ENCODE measurements around the gene FBRSL1.

Gene FBRSL1

GRCh38 chr12:132452596-132453350 lies 37.2 kb upstream of the FBRSL1 start:
- no peaks in the 10 kb centered on the region for H3K27me3 ChIP-seq (replicated peaks; ENCODE audit: control insufficient read depth, insufficient read depth, low read length)
- TF ChIP-seq CTCF (IDR thresholded peaks at IDR 0.05; ENCODE audit: insufficient read depth, low read length, poor library complexity, severe bottlenecking) = no peak
- no peaks in the 10 kb centered on the region for H3K36me3 ChIP-seq (ENCODE audit: control insufficient read depth, insufficient read depth, low read length)
- no peak for DNase-seq (ENCODE audit: extremely low read depth, insufficient read length)
- no peak overlapping the region for H3K4me3 ChIP-seq (replicated peaks; ENCODE audit: low read depth, low read length)

GRCh38 chr12:132453361-132454192 lies 36.4 kb upstream of the FBRSL1 start:
- Histone ChIP-seq H3K36me3 (ENCODE audit: control insufficient read depth, insufficient read depth, low read length) (no peaks in the 10 kb centered on the region), H3K4me3 (replicated peaks; ENCODE audit: low read depth, low read length) (no peak overlapping the region), H3K27me3 (replicated peaks; ENCODE audit: control insufficient read depth, insufficient read depth, low read length) (no peaks in the 10 kb centered on the region)
- no peak for DNase-seq (ENCODE audit: extremely low read depth, insufficient read length)
- TF ChIP-seq CTCF (IDR thresholded peaks at IDR 0.05; ENCODE audit: insufficient read depth, low read length, poor library complexity, severe bottlenecking) = no peak

GRCh38 chr12:132454193-132454932 lies 35.6 kb upstream of the FBRSL1 start:
- Histone ChIP-seq H3K4me3 (replicated peaks; ENCODE audit: low read depth, low read length) (no peak overlapping the region), H3K27me3 (replicated peaks; ENCODE audit: control insufficient read depth, insufficient read depth, low read length) (no peaks in the 10 kb centered on the region), H3K36me3 (ENCODE audit: control insufficient read depth, insufficient read depth, low read length) (no peaks in the 10 kb centered on the region)
- no peak for DNase-seq (ENCODE audit: extremely low read depth, insufficient read length)
- TF ChIP-seq CTCF (IDR thresholded peaks at IDR 0.05; ENCODE audit: insufficient read depth, low read length, poor library complexity, severe bottlenecking) = no peak

- Histone ChIP-seq H3K27me3 (replicated peaks; ENCODE audit: control insufficient read depth, insufficient read depth, low read length) (no peaks in the 10 kb centered on the region), H3K36me3 (ENCODE audit: control insufficient read depth, insufficient read depth, low read length) (no peaks in the 10 kb centered on the region), H3K4me3 (replicated peaks; ENCODE audit: low read depth, low read length) (no peak overlapping the region)
- DNase-seq (ENCODE audit: extremely low read depth, insufficient read length) = no peak
- TF ChIP-seq CTCF (IDR thresholded peaks at IDR 0.05; ENCODE audit: insufficient read depth, low read length, poor library complexity, severe bottlenecking) = no peak
Observed at GRCh38 chr12:132454933-132455418, 35.0 kb upstream of the FBRSL1 start.

GRCh38 chr12:132455565-132455964 lies 34.4 kb upstream of the FBRSL1 start:
- Histone ChIP-seq H3K36me3 (ENCODE audit: control insufficient read depth, insufficient read depth, low read length) (no peaks in the 10 kb centered on the region), H3K4me3 (replicated peaks; ENCODE audit: low read depth, low read length) (no peak overlapping the region), H3K27me3 (replicated peaks; ENCODE audit: control insufficient read depth, insufficient read depth, low read length) (no peaks in the 10 kb centered on the region)
- no peak for DNase-seq (ENCODE audit: extremely low read depth, insufficient read length)
- TF ChIP-seq CTCF (IDR thresholded peaks at IDR 0.05; ENCODE audit: insufficient read depth, low read length, poor library complexity, severe bottlenecking) = no peak
